ENCODE data around the gene ZFP57.

The ZFP57 gene

GRCh38 chr6:29653452-29654038 is 27.4 kb downstream of the ZFP57 start:
- no peak overlapping the region for H3K4me3 ChIP-seq (ENCODE audit: low read depth, low read length)
- peak; percentile 55 for DNase-seq (ENCODE audit: low read depth)
- peak; percentile 59 for TF ChIP-seq CTCF (IDR thresholded peaks at IDR 0.05; ENCODE audit: low read depth, low read length, missing control alignments)

DNA sequence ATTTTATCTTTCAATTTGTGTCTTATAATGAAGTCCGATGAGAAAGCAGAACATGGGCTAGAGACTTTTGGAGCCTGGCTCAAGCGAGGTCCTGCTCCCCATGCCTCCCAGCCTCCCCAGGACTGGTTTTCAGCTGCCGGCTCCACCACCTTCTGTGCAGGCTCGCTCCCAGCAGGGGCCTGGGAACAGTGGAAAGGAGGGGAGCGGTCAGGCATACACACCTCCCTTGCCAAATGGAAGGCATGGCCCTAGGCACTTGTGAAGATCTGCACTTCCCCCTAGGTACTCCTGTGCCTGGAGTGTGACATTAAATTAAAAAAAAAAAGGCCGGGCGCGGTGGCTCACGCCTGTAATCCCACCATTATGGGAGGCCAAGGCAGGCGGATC is 28.8 kb downstream of the ZFP57 start:
- H3K4me3 ChIP-seq (ENCODE audit: low read depth, low read length): no peak overlapping the region
- DNase-seq (ENCODE audit: low read depth): no peak
- TF ChIP-seq CTCF (IDR thresholded peaks at IDR 0.05; ENCODE audit: low read depth, low read length, missing control alignments): no peak

DNA sequence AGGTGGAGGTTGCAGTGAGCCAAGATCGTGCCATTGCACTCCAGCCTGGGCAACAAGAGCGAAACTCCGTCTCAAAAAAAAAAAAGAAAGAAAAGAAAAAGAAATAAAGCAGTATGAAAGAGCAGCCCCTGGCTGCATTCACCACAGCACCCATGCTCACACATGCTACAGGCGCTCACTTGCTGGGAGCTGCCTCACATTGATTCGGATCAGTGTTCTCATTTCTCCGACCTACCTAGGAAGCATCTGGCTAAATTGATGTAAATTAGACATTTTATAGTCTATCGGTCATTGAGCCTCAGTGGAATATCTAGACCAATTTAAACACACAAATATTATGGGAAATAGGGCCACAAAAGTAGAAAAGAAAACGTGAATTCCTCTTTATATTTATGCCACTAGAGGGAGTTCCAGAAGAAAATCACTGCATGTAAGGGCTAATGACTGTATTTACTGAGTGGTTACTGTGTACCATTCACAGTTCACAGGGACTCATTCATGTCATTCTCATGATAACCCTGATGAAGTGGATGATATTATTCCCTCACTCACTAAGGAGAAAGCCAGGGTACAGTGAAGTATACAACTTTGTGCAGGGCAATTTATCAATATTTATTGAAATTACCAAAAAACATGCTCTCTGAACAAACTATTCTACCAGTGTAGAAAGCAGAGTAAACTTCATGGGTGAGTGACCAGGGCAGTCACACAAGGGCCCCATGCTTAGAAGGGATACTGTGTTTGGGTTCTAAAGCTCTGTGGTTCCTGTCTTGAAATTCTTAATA is 29.3 kb downstream of the ZFP57 start:
- no peak for DNase-seq (ENCODE audit: low read depth)
- no peak overlapping the region for H3K4me3 ChIP-seq (ENCODE audit: low read depth, low read length)
- TF ChIP-seq CTCF (IDR thresholded peaks at IDR 0.05; ENCODE audit: low read depth, low read length, missing control alignments): peak; percentile 53

GRCh38 chr6:29649701-29650673 is 31.0 kb downstream of the ZFP57 start:
- peak; percentile 91 for TF ChIP-seq CTCF (IDR thresholded peaks at IDR 0.05; ENCODE audit: low read depth, low read length, missing control alignments)
- peak; percentile 96 for DNase-seq (ENCODE audit: low read depth)
- H3K4me3 ChIP-seq (ENCODE audit: low read depth, low read length): peak overlapping the region; percentile 58

DNA sequence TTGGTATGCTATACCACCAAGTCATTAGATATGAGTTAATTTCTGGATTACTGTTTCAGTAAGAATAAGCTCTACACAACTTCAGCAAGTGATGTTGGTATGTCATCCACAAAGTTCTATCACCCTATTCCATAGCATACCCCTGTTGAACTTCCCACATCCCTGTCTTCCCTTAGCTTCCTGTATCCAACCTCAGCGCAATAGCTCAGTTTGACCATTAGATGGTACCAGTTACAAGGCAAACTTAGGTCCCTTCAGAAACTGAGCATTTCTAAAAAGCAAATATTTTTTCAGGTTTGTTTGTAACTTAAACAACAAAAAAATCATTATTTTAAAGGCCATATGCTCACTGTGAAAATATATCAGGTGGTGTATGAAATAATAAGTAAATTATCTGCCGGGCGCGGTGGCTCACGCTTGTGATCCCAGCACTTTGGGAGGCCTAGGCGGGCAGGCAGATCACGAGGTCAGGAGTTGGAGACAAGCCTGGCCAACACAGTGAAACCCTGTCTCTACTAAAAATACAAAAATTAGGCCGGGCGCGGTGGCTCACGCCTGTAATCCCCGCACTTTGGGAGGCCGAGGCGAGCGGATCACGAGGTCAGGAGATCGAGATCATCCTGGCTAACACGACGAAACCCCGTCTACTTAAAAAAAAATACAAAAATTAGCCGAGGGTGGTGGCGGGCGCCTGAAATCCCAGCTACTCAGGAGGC is 32.9 kb downstream of the ZFP57 start:
- DNase-seq (ENCODE audit: low read depth): no peak
- no peak overlapping the region for H3K4me3 ChIP-seq (ENCODE audit: low read depth, low read length)
- TF ChIP-seq CTCF (IDR thresholded peaks at IDR 0.05; ENCODE audit: low read depth, low read length, missing control alignments): peak; percentile 54

DNA sequence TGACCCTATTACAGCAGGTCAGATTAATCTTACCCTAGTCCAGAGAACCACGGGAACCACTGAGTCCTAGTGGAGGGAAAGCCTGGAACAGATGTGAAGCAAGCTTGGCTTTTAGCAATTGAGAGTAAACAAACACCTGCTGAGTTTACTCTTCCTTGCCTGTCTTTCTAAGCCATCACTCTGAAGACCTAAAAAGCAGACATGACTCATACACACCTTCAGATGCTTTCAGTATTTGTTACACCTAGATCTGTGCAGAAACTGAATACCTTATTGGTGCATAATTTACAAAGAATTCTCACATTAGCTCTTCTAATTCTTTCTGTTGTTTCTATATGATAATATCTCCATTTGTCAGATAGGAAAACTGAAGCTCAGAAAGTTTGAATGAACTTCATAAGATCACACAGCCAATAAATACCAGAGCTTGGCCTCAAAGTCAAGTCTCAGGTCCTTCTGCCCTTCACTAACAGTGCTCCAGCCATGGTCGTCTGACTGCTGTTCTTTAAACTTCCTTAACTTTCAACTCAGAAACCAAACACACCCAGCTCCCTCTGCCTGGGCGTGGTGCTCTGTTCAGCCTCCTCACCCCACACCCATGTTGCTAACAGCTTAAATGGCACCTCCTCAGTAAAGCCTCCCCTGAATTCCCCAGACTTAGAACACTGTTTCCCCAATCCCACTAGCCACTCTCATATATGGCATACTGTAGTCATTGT is 39.4 kb downstream of the ZFP57 start:
- no peak overlapping the region for H3K4me3 ChIP-seq (ENCODE audit: low read depth, low read length)
- TF ChIP-seq CTCF (IDR thresholded peaks at IDR 0.05; ENCODE audit: low read depth, low read length, missing control alignments): no peak
- no peak for DNase-seq (ENCODE audit: low read depth)

All from GM12864 (cell line).